ENCODE results near the gene BUB1B.
"Not testable (repeated sequence)": the region's sequence is repeated elsewhere in the genome, so short reads cannot be mapped to it uniquely, and the experiment has no call there.

DNA sequence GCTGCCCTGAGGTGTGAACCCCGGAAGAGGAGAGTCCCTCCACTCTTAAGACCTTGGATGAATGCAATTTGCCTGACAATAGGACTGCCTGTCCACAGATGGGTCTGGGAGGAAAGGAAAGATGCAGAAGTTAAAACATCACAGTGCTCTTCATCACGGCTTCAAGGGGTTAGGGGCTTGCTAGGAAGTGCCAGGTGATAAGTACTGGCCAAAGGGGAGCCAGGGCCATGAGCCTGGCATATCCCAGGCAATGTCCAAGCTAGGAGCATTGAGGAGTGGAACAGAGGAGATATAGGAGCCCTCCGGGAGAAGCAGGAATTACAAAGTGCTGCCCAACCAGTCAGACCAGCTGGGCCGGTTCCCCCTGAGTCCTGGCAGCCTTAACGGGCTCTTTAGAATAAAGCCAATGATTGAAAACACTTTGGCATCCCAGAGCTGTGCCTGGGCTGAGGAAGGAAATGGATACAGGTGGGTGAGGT, 36.0 kb upstream of the BUB1B start:
- TF ChIP-seq, protein P1, sequence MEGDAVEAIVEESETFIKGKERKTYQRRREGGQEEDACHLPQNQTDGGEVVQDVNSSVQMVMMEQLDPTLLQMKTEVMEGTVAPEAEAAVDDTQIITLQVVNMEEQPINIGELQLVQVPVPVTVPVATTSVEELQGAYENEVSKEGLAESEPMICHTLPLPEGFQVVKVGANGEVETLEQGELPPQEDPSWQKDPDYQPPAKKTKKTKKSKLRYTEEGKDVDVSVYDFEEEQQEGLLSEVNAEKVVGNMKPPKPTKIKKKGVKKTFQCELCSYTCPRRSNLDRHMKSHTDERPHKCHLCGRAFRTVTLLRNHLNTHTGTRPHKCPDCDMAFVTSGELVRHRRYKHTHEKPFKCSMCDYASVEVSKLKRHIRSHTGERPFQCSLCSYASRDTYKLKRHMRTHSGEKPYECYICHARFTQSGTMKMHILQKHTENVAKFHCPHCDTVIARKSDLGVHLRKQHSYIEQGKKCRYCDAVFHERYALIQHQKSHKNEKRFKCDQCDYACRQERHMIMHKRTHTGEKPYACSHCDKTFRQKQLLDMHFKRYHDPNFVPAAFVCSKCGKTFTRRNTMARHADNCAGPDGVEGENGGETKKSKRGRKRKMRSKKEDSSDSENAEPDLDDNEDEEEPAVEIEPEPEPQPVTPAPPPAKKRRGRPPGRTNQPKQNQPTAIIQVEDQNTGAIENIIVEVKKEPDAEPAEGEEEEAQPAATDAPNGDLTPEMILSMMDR (IDR thresholded peaks at IDR 0.05; ENCODE audit: low read depth, low read length, poor library complexity, severe bottlenecking), result not testable (repeated sequence)
- not testable (repeated sequence) for TF ChIP-seq EZH2phosphoT487 (IDR thresholded peaks at IDR 0.05; ENCODE audit: borderline replicate concordance, low read length)

Data from DOHH2 (cell line).